HL-60 (cell line): Measurements from ENCODE around the gene AFM.

ENCODE experiments used
- CTCF ChIP-seq: IDR thresholded peaks from one replicate; pipeline ENCODE4 v1.5.1; 2011; ENCODE audit warnings: low read length, control low read depth, inconsistent platforms; ENCODE audit not compliant: insufficient read depth
- POLR2AphosphoS5 ChIP-seq: IDR thresholded peaks from 2 replicates; pipeline ENCODE4 v1.6.1; 2012; ENCODE audit warnings: low read depth

DNA sequence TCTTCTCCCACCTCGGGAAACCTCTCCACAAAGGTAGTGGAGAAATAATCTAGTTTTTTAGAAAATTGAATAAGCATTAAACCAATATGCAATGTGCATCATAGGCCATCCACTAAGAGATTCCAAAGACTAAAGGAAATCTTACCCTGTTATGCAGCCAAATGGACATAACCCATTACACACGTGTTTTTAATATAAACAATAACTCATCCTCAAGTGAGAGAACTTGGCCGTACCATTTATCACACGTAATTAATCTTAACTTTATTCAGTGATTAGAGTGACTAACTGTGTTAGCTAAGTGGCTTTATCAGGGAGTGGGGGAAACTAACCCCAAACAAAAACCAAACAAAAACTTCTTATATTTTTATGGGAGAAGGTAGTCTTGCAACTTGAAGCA lies 57.8 kb downstream of the AFM start:
- TF ChIP-seq CTCF (no peak), POLR2AphosphoS5 (no peak)
